H9 (cell line): ENCODE data around the gene GARIN1A. TPM values are rescaled to one million over a fixed set of nuclear protein-coding genes. Genes with fewer than 3 reads are reported as not detected.

ENCODE experiments used
- DNase-seq: peaks from one replicate; pipeline ENCODE4 v3.0.0-alpha.2; 2017
- H2AFZ ChIP-seq: one replicate; pipeline ENCODE4 v1.6.1; 2013; ENCODE audit warnings: mild to moderate bottlenecking, low read length, control low read depth, moderate library complexity
- H2AK5ac ChIP-seq: 2 replicates; pipeline ENCODE4 v1.6.1; 2013; ENCODE audit warnings: low read length, control low read depth, mixed read lengths; ENCODE audit not compliant: insufficient read length
- H2BK120ac ChIP-seq: one replicate; pipeline ENCODE4 v1.6.1; 2013; ENCODE audit warnings: low read depth, mild to moderate bottlenecking, low read length, control low read depth, inconsistent platforms; ENCODE audit not compliant: poor library complexity, severe bottlenecking
- H2BK12ac ChIP-seq: 2 replicates; pipeline ENCODE4 v1.6.1; 2013; ENCODE audit warnings: low read length, control low read depth, mixed read lengths, low read depth; ENCODE audit not compliant: insufficient read length
- H2BK15ac ChIP-seq: 2 replicates; pipeline ENCODE4 v1.6.1; 2013; ENCODE audit warnings: low read depth, low read length, control low read depth
- H2BK20ac ChIP-seq: one replicate; pipeline ENCODE4 v1.6.1; 2013; ENCODE audit warnings: low read depth, mild to moderate bottlenecking, low read length, control low read depth, inconsistent platforms; ENCODE audit not compliant: poor library complexity, severe bottlenecking
- H2BK5ac ChIP-seq: 2 replicates; pipeline ENCODE4 v1.6.1; 2013; ENCODE audit warnings: low read length, control low read depth, mixed read lengths; ENCODE audit not compliant: insufficient read length
- H3K14ac ChIP-seq: 2 replicates; pipeline ENCODE4 v1.6.1; 2013; ENCODE audit warnings: low read length, control low read depth; ENCODE audit not compliant: insufficient read depth
- H3K18ac ChIP-seq: 2 replicates; pipeline ENCODE4 v1.6.1; 2013; ENCODE audit warnings: low read depth, mild to moderate bottlenecking, mixed read lengths, low read length, control low read depth; ENCODE audit not compliant: insufficient read length
- H3K23ac ChIP-seq: 2 replicates; pipeline ENCODE4 v1.6.1; 2013; ENCODE audit warnings: low read length, control low read depth, mixed read lengths, low read depth; ENCODE audit not compliant: insufficient read length
- H3K23me2 ChIP-seq: 2 replicates; pipeline ENCODE4 v1.6.1; 2013; ENCODE audit warnings: low read depth, mild to moderate bottlenecking, mixed read lengths, low read length, control low read depth; ENCODE audit not compliant: insufficient read length, poor library complexity, severe bottlenecking
- H3K27ac ChIP-seq: 2 replicates; pipeline ENCODE4 v1.5.1; 2013; ENCODE audit warnings: low read length, control low read depth, mixed read lengths, low read depth; ENCODE audit not compliant: insufficient read length
- H3K27me3 ChIP-seq: 2 replicates; pipeline ENCODE4 v1.6.1; 2013; ENCODE audit warnings: low read length, control low read depth, inconsistent platforms; ENCODE audit not compliant: insufficient read depth
- H3K4ac ChIP-seq: 2 replicates; pipeline ENCODE4 v1.6.1; 2013; ENCODE audit warnings: low read depth, mild to moderate bottlenecking, control low read depth, inconsistent platforms, low read length, moderate library complexity
- H3K4me1 ChIP-seq: 2 replicates; pipeline ENCODE4 v1.6.1; 2013; ENCODE audit warnings: low read length, control low read depth, inconsistent platforms; ENCODE audit not compliant: insufficient read depth
- H3K4me2 ChIP-seq: 2 replicates; pipeline ENCODE4 v1.6.1; 2013; ENCODE audit warnings: low read length, control low read depth, mixed read lengths; ENCODE audit not compliant: insufficient read length, insufficient read depth
- H3K56ac ChIP-seq: 2 replicates; pipeline ENCODE4 v1.6.1; 2013; ENCODE audit warnings: low read depth, mild to moderate bottlenecking, mixed read lengths, low read length, control low read depth; ENCODE audit not compliant: insufficient read length
- H3K79me1 ChIP-seq: 2 replicates; pipeline ENCODE4 v1.6.1; 2013; ENCODE audit warnings: low read depth, mild to moderate bottlenecking, moderate library complexity, low read length, control low read depth, inconsistent platforms; ENCODE audit not compliant: insufficient read depth, poor library complexity, severe bottlenecking
- H3K79me2 ChIP-seq: 2 replicates; pipeline ENCODE4 v1.6.1; 2013; ENCODE audit warnings: low read length, control low read depth, inconsistent platforms; ENCODE audit not compliant: insufficient read depth
- H3K9ac ChIP-seq: 2 replicates; pipeline ENCODE4 v1.6.1; 2013; ENCODE audit warnings: low read length, control low read depth, mixed read lengths; ENCODE audit not compliant: insufficient read length; ENCODE audit errors: extremely low read depth
- H3K9me3 ChIP-seq: one replicate; pipeline ENCODE4 v1.6.1; 2013; ENCODE audit warnings: low read depth, low read length, inconsistent platforms; ENCODE audit not compliant: control insufficient read depth
- H3T11ph ChIP-seq: one replicate; pipeline ENCODE4 v1.6.1; 2013; ENCODE audit warnings: mild to moderate bottlenecking, low read length, control low read depth, inconsistent platforms
- H4K20me1 ChIP-seq: one replicate; pipeline ENCODE4 v1.6.1; 2013; ENCODE audit not compliant: control insufficient read depth, insufficient read length, insufficient read depth
- H4K5ac ChIP-seq: 2 replicates; pipeline ENCODE4 v1.6.1; 2013; ENCODE audit warnings: low read depth, mild to moderate bottlenecking, mixed read lengths, low read length, control low read depth; ENCODE audit not compliant: insufficient read length
- H4K8ac ChIP-seq: replicated peaks from 2 replicates; pipeline ENCODE4 v1.6.1; 2013; ENCODE audit warnings: low read length, control low read depth, mixed read lengths, low read depth; ENCODE audit not compliant: insufficient read length
- H4K91ac ChIP-seq: 2 replicates; pipeline ENCODE4 v1.6.1; 2013; ENCODE audit warnings: low read depth, mild to moderate bottlenecking, moderate library complexity, mixed read lengths, low read length, control low read depth; ENCODE audit not compliant: insufficient read length
- H3K27ac Mint-ChIP-seq, 3 experiments: 2 replicates in 2 of 3; 3 replicates in 1 of 3; pipeline ENCODE4 v1.8.0; 2020 to 2021; ENCODE audit warnings: mixed read lengths in 3 of 3, mild to moderate bottlenecking in 1 of 3, moderate library complexity in 1 of 3
- H3K27me3 Mint-ChIP-seq: 2 replicates; pipeline ENCODE4 v1.8.0; 2021; ENCODE audit warnings: low read depth, mild to moderate bottlenecking, moderate library complexity, mixed read lengths
- H3K36me3 Mint-ChIP-seq, 3 experiments: 2 replicates in 2 of 3; 3 replicates in 1 of 3; pipeline ENCODE4 v1.8.0; 2020 to 2021; ENCODE audit warnings: low read depth in 3 of 3, mixed read lengths in 3 of 3; ENCODE audit not compliant: insufficient read depth in 1 of 3
- H3K4me1 Mint-ChIP-seq, 2 experiments: 2 replicates each; pipeline ENCODE4 v1.8.0; 2020; ENCODE audit warnings: mixed read lengths in 2 of 2
- H3K4me3 Mint-ChIP-seq, 2 experiments: 2 replicates in 1 of 2; 3 replicates in 1 of 2; pipeline ENCODE4 v1.8.0; 2020 to 2021; ENCODE audit warnings: mild to moderate bottlenecking in 2 of 2, mixed read lengths in 2 of 2, moderate library complexity in 1 of 2
- H3K9me3 Mint-ChIP-seq, 2 experiments: 2 replicates in 1 of 2; 3 replicates in 1 of 2; pipeline ENCODE4 v1.8.0; 2020; ENCODE audit warnings: mild to moderate bottlenecking in 2 of 2, mixed read lengths in 2 of 2, moderate library complexity in 1 of 2
- WGBS: extraction: QIAGEN DNeasy Blood & Tissue Kit; methylation state at CpG from one replicate; pipeline ENCODE4 v1.1.7; 2013; ENCODE audit warnings: missing lambda C conversion rate, low lambda C conversion rate, mixed read lengths; ENCODE audit not compliant: insufficient read length; ENCODE audit errors: extremely low coverage; 5-methylcytosine and 5-hydroxymethylcytosine counted together
- total RNA-seq: library from RNA; stranded (reverse); gene quantifications from 2 replicates; pipeline ENCODE4 v1.2.1, GENCODE V29; 2021
- TF ChIP-seq, protein P1 (sequence below): fragments of 200-600 bp; sonication (generic); conservative IDR thresholded peaks from 3 replicates; pipeline ENCODE4 v1.8.0; 2021; ENCODE audit warnings: antibody characterized with exemption, mild to moderate bottlenecking

The GARIN1A gene
- total RNA-seq, 1 experiment from 2014 or later = 0.98 TPM

DNA sequence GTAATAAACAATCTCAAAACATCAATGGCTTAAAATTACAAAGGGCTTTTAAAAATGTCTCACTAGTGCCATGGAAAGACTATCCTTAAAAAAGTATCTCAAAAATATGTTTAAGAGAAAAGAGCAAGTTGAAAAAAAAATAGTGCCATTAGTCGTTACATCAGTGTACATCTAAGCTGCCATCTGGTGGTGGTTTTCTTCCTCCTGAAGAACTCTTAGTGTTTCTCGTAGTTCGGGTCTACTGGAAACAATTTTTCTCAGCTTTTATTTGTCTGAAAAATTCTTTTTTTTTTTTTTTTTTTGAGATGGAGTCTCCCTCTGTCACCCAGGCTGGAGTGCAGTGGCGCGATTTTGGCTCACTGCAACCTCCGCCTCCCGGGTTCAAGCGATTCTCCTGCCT, 5.9 kb upstream of the GARIN1A start:
- H4K5ac ChIP-seq = no peak overlapping the region
- no peak overlapping the region for H2AK5ac ChIP-seq
- no peaks in the 10 kb centered on the region for H3K9me3 ChIP-seq
- H2BK20ac ChIP-seq = no peak overlapping the region
- no peak overlapping the region for H3K23ac ChIP-seq
- peaks cover 3% of the 10 kb centered on the region for H3K27me3 Mint-ChIP-seq
- H2AFZ ChIP-seq = no peak overlapping the region
- H3K18ac ChIP-seq = no peak overlapping the region
- no peaks in the 10 kb centered on the region for H3K79me2 ChIP-seq
- H3K56ac ChIP-seq = no peak overlapping the region
- DNase-seq = no peak
- H3K9ac ChIP-seq = no peak overlapping the region
- TF ChIP-seq, protein P1, sequence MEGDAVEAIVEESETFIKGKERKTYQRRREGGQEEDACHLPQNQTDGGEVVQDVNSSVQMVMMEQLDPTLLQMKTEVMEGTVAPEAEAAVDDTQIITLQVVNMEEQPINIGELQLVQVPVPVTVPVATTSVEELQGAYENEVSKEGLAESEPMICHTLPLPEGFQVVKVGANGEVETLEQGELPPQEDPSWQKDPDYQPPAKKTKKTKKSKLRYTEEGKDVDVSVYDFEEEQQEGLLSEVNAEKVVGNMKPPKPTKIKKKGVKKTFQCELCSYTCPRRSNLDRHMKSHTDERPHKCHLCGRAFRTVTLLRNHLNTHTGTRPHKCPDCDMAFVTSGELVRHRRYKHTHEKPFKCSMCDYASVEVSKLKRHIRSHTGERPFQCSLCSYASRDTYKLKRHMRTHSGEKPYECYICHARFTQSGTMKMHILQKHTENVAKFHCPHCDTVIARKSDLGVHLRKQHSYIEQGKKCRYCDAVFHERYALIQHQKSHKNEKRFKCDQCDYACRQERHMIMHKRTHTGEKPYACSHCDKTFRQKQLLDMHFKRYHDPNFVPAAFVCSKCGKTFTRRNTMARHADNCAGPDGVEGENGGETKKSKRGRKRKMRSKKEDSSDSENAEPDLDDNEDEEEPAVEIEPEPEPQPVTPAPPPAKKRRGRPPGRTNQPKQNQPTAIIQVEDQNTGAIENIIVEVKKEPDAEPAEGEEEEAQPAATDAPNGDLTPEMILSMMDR = peak; percentile 57
- H3K4me1 ChIP-seq = no peaks in the 10 kb centered on the region
- no peaks in the 10 kb centered on the region for H3K27me3 ChIP-seq
- no peaks in the 10 kb centered on the region for H3K4me1 Mint-ChIP-seq
- peaks cover 15 to 16% (median 15%) of the 10 kb centered on the region in 3 experiments for H3K36me3 Mint-ChIP-seq
- no peak overlapping the region for H2BK15ac ChIP-seq
- H2BK120ac ChIP-seq = no peak overlapping the region
- H3K27ac ChIP-seq = no peak overlapping the region
- no peak overlapping the region for H4K8ac ChIP-seq
- H3K4me3 Mint-ChIP-seq = no peak overlapping the region
- H3T11ph ChIP-seq = no peak overlapping the region
- peaks cover 15 to 17% of the 10 kb centered on the region in 2 experiments for H3K9me3 Mint-ChIP-seq
- no peaks in the 10 kb centered on the region for H3K23me2 ChIP-seq
- no peak overlapping the region for H3K4me2 ChIP-seq
- H2BK12ac ChIP-seq = no peak overlapping the region
- WGBS = no CpG with 5 or more reads among the region's 8 CpGs
- no peak overlapping the region for H3K27ac Mint-ChIP-seq
- no peaks in the 10 kb centered on the region for H4K20me1 ChIP-seq
- no peaks in the 10 kb centered on the region for H3K79me1 ChIP-seq
- no peak overlapping the region for H4K91ac ChIP-seq
- H3K4ac ChIP-seq = no peak overlapping the region
- no peak overlapping the region for H3K14ac ChIP-seq
- H2BK5ac ChIP-seq = no peak overlapping the region
